ENCODE results near the gene TBXA2R.
"Not testable (repeated sequence)": the region's sequence is repeated elsewhere in the genome, so short reads cannot be mapped to it uniquely, and the experiment has no call there.

The TBXA2R gene

DNA sequence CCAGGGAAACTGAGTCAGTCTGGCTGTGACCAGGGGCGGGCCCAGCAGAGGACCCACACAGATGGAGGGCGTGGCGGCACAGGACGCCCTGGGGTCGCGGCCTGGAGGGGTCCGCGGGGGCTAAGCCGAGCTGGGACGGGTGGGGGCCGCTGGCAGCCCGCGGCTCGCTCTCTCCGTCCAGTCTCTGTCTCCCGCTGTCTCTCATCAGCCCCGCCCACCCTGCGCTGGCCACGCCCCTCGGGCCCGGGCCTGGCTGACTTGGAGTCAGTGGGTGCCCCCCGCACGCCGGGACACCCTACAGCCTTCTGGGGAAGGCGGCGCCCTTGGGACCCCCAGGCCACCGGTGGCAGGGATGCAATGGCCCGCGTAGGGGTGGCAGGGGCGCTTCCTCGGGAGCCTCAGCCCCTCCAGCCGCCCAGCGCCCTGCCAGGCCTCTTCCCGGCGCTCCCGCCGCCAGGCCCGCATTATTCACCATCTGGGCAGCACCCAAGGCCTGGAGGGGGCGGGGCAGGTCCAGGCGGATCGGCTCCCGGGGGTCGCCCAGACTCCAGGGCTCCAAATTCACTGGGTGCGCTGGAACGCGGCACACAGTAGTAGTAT lies at the start of gene TBXA2R:
Gene TBXA2R, minus strand, starts transcription at position 186 of the 600 bp plus-strand sequence. CDS start 6,241 bp downstream, outside the sequence.
- DNase-seq = peak; percentile 48

DNA sequence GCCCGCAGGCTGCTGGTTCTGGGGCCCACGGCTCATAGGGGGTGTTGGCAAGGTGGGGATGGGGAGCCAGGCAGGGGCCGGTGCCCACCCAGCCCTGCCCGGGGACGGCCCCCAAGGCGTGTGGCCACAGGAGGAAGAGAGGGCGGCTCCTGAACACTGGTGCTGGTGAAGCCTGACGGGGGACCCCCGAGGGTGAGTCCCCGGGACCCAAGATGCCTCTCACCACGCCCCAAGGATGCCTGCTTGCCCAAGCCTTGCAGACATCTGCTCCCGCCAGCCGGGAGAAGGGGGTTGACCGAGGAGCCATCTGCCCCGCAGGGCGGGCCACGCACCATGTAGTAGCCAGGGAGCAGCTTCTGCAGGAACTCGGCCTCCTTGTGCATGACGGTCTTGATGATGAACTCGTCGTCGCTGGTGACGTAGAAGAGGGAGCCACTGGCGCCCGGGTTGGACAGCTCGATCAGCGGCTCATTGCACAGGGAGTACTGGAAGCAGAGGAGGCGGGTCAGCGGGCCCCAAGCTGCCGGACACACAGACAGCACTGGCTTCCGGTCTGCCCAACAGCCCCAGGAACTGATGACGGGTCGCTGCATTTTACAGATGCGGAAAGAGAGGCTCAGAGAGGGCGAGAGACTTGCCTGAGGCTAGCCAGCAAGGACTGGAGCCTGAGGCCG lies 49.5 kb upstream of the TBXA2R start:
- peak; percentile 37 for DNase-seq

DNA sequence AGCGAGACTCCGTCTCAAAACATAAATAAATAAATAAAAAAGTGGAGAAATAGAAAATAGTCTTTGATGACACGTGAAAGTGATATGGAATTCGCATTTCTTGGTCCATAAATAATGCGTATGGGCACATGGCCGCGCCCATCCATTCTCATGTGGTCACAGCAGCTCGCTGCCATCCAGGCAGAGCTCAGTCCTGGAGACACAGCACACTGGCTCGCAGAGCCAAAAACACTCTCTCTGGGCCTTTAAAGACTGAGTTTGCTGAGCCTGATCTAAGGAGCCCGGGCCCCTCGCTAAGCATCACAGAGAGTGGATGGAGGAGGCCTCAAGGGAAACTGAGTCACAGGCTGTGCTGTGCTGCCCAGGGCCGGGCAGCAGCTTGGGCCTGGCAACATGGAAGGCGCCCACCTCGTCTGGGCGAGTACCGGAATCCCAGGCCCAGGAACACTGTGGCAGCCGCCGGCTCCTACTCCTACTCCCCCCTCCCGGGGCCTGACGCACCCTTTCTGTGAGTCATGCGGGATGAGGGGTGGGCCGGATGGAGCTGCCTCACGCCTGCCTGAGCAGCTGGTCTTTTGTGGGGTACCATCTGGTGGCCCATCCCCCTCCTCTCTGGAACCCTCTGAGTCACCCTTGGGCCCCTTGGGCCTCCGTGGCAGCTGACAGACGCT lies 48.9 kb upstream of the TBXA2R start:
- no peak for DNase-seq

DNA sequence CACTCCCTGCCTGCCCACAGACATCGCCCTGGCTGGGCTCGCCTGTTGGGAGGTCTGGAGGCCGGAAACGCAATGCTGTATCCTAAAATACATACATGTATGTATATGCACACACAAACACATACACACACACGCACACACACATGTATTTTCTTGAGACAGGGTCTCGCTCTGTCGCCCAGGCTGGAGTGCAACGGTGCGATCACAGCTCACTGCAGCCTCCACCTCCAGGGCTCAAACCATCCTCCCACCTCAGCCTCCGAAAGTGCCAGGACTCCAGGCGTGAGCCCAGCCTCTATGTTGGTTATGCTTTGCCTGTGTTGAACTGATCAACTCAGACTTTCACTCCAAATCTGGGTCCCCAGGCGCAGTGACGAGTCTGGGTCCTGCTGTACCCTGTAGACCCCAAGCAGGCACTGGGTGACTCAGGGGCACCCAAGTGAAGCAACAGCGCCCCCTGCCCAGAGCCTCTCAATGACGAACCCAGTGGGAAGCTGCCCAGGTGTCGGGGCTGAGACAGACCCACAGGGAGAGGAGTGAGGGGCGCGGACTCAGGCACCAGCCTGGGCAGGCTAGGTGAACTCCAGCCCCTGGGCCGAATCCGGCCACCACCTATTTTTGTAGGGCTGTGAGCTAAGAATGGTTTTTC lies 47.3 kb upstream of the TBXA2R start:
- DNase-seq = no peak

DNA sequence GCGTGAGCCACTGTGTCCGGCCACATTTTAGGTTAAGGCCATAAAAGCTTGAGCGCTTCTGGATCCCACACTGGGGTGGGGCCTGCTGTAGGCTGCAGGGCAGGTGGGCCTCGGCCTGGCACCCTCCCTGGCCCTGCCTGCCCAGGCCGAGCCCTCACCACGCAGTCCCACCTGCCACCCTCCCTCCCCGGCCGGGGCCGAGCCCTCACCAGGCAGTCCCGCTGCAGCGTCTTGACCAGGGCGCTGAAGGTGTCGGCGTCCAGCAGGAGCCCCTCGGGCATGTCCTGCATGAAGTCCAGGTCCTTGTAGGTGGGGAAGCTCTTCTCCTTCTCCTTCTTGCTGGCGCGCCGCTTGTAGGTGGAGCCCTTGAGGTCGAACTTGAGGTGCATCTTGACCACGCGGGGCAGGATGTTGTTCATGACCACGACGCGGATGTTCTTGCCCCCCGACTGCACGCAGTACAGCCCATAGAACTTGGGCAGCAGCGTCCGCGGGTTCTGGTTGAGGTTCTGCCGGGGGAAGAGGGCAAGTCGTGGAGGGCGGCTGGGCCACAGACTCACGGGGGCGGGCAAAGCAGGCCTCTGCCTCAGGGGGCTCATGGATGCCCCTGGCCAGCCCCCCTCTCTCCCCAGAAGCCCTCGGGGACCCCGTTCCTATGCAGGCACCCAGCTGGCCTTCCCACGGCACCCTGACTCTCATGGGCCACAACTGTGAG lies 46.6 kb upstream of the TBXA2R start:
- DNase-seq = no peak

DNA sequence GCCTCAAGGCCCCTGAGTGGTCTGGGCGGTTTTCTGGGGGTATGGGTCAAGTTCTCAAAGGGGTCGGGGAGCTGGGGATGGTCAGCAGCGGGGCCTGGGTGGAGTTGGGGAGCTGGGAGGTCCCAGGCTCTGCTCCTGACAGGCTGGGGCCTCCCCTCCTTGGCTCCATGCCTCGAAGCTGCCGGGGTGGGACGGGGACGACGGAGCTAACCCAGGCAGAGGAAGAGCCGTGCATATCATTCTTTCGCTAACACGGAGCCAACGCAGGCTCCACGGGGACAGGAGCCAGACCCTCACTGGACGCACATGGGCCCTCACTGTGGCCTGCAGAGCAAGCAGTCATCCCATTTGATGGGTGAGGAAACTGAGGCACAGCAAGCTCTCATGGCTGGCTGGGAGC lies 45.7 kb upstream of the TBXA2R start:
- no peak for DNase-seq

DNA sequence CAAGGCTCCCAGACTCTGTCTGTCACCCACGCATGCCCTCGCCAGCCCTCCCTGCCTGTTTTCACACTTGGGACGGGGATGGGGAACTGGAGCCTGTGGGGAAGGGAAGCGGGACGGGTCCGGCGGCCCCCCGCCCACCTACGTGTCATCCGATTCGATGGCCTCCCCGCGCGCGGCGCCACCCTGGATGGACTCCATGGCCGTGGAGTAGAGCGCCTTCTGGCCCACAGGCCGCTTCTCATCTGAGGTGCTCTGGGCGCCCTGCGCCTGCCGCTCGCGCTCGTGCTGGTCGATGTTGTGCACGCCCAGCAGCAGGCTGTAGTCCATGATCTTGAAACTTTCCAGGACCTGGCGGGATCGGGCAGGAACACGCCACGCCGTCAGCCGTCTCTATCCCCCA lies 45.0 kb upstream of the TBXA2R start:
- no peak for DNase-seq

DNA sequence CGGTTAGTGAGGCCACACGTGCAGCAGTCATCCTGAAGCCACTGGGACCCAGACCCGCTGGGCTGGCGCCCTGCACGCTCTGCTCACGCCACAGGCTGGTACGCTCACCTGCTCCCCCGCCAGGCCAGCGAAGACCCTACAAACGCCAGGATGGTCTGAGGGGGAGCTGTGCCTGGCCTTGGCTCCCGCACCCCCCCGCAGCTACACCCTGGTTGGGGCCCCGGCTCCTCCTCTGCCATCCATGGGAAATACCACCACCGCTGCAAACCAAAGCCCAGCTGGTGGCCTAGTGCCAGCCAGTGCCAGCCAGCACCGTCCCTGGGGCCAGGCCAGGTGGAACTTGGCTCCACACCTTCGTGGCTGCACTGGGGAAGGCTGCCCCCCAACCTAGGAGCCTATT lies 43.2 kb upstream of the TBXA2R start:
- DNase-seq = no peak

DNA sequence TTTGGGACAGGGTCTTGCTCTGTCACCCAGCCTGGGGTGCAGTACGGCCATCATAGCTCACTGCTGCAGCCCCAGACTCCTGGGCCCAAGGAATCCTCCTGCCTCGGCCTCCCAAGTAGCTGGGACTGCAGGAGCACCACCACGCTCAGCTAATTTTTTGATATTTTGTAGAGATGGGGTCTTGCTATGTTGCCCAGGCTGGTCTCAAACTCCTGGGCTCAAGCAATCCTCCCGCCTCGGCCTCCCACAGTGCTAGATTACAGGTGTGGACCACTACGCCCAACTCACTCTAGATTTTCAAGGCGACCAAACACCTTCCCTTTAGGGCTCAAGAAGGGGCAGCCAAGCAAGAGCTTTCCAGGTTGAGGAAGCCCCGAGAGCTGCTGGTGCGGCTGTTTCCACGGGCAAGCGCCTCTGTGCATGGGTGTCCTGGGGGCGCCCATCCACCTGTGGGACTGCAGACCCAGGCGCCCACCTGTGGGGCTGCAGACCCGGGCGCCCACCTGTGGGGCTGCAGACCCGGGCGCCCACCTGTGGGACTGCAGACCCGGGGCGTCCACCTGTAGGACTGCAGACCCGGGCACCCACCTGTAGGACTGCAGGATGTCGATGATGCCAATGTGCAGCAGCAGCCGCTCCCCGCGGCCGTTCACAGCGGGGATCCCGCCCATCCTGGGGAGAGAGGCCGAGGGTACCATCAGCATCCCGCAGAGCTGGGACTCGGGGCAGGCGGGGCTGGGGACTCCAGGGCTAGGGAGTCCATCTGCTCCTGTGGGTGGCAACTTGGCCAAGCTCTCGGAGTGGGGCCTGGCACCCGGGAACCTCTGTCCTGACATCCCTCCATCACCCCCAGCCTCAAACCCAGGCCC lies 41.6 kb upstream of the TBXA2R start:
- DNase-seq = no peak

DNA sequence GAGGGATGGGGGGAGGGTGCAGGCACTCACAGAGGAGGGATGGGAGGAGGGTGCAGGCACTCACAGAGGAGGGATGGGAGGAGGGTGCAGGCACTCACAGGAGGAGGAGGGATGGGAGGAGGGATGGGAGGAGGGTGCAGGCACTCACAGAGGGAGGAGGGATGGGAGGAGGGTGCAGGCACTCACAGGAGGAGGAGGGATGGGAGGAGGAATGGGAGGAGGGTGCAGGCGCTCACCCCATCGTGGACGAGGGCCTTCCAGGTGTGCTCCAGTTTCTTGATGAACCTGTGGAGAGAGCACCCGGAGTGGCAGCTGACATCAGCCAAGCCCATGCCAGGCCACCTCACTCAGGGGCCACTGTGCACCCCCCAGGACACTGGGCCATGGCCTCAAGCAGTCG lies 40.4 kb upstream of the TBXA2R start:
- not testable (repeated sequence) for DNase-seq

DNA sequence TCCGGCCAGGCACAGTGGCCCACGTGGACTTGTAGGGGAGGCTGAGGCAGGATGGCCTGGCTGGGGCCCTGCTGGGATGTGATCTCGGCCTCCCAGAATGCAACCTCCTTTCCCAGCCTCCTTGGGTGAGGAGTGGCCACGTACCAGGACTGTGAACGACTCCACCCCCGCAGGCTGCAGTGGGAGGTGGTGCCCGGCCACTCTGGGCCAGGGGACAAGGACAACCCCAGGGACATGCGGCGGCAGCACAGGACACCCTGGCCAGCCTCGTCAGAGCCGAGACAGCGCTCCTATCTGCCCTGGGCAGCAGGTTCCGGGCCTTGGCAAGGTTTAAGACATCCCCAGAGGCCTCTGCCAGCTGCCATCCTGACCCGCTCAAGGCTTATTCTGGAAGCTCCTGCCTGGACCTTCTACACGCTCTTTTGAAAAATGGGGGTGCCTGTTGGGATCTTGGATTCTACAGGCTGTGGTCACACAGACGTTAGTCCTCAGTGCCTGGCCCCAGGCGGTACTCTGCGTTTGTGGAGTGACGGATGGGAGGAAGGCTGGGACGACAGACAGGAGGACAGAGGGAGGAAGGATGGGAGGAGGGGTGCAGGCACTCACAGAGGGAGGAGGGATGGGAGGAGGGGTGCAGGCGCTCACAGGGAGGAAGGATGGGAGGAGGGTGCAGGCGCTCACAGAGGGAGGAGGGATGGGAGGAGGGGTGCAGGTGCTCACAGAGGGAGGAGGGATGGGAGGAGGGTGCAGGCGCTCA lies 39.8 kb upstream of the TBXA2R start:
- DNase-seq = no peak

DNA sequence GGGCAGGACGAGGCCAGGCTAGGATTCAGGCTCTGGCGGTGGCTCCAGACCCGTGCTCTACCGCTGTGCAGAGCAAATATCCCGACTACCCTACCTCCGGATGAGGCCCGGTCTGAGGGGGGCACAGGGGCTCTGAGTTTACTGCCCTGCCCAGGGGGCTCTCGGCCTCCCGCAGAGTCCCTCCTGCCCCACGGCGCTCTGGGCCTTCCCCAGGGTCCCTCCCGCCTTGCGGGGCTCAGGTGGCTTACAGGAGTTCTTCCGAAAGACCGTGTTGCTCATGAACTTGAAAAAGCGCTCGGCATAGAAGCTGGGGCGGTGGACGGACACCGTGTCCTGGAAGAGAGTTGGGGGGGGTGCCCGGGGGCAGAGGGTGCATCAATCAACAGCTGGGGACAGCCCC lies 39.1 kb upstream of the TBXA2R start:
- no peak for DNase-seq

DNA sequence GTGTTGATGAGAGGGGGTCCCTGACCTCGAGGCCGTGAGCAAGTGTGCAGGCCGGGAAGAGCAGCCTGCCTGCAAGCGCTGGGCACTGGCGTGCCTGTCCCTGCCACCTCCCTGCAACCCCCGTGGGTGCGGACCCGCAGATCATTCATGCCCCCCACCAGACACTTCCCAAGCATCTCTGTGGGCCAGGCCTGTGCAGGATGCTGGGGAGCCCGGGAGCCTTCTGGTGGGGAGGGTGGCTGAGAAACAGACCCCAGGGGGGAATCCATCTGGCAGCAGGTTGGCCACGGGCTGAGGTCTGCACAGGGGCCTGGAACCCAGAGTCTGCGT lies 38.4 kb upstream of the TBXA2R start:
- DNase-seq = no peak

DNA sequence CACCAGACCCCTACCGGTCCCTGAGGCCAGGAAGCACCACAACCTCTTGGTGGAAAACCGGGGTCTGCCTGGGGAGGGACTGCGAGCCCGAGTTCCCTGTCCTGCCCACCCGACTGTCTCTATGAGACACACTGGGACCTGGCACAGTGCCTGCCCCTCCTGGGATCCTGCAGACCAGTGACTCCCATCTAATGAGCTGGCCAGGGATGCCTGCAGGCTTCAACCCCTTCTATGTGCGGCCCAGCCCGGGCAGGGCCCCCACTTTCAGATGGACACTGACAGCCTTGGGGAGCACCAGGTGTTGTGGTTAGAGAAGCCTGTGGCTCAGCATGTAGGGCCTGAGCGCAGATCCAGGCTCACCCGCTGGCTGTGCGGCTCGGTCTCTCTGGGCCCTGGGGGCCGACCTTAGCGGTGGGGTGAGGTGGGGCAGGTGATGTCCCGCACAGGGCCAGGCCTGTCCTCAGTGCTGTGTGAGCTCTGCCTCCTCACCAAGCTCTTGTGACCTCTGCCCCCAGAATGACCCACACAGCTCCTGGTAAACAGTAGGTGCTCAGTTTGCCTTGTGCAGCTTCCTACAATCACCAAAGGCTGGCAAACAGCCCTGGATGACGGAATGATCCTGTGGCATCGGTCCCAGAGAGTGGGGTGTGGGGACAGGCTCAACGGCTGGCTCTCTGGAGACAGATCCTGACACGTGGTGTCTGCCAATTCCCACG lies 37.8 kb upstream of the TBXA2R start:
- no peak for DNase-seq

DNA sequence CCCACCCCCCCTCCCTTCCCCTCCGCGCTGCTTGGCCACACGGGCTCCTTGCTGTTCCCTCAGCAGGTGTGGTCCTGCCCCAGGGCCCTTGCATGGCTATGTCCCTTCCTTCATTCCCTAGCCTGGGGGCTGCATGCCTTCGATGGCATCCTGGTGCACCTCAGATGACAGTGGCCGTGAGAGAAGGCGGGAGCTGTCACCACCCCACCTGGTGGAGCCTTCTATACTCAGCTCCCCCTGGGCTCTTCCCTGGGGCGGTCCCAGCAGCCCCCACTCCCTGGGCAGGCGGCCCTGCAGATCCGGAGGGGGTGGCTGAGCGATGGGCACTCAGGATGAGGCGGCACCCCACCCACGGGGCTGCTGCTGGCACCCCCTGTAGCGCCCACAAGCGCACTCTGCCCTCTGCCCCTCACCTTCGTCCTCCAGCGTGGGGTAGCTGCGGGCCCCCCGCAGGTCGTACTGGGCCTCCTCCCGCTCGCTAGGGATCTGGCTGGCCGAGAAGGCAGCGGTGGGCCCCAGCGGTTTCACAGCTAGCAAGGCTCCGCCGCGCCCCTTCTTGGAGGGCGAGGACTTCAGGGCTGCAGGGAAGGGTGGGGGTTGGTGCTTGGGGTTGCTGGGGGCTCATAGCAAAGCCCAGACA lies 37.1 kb upstream of the TBXA2R start:
- no peak for DNase-seq

DNA sequence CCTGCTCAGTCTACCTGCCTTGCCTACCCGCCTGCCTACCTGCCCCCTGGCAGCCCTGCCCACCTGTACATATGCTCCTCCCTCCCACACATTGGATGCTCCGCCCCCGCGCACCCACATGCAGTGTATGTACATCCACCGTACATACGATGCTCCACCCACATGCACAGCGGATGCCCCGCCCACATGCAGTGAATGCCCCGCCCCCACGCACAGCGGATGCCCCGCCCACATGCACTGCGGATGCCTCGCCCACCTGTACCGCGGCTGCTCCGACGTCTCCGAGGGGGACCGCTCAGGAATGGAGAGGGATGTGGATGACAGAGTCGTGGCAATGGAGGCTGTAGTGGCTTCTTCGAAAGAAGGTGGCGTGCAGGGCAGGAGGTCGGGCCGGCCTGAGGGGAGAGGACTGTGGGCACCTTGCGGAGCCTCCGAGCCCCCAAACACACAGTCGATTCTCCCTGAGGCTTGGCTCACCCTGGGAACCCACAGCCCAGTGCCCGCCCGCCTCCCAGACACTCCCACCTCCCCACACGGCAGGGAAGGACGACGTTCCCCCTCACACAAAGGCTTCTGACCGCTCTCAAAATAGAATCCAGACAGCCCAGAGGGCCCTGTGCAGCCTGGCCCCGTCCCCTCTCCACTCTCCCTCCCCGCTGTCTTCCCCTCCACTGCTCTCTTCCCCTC lies 36.5 kb upstream of the TBXA2R start:
- DNase-seq = no peak

DNA sequence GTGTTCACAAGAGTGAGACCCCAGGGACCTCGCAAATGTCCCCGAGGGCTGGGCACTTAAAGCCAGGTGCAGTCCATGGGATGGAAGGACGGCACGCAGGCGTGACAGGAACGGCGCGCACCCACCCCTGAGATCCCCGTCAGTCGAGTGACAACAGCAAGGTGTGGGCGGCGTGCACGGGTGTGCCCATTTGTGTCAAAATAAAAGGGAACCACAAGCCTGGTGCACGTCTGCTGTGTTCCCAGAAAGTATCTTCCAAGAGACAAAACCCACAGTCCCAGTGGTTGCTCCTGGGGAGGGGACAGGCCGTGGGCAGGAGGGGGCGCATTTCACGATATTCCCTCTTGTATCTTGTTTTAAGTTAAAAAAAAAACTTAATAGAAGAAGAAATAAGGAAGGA lies 35.6 kb upstream of the TBXA2R start:
- DNase-seq = no peak

DNA sequence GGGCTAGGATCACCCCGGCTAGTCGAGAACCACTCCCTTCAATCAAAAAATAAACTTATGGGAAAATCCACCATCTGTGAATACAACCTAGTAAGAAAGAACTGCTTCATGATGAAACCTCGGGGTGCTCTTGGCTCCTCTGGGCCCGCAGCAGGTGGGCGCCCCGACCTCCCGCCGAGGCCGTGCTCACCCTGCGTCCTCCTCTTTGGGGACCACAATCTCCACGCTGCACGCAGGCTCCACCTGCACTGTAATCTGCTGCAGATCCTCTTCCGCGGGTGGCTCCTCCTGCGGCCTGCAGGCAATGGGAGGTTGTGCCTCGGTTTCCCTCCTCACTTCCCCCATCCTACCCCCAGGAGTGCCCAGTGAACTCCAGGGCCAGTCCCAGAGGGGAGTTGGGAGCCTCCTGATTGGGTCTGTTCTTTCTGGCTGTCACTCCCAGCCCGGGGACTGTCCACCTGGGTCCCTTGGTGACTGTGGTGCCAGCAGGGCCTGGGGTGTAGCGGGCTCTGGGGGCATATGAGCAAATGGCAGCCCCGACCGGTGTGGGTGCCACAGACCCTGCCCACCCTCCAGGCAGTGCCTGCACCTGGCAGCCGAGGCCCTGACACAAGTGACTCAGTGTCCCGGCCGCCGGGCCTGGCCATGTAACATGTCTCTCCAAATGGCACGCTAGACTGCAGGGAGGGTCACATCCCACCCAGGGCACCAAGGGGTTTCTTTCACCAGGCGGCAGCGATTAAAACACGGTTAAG lies 35.0 kb upstream of the TBXA2R start:
- DNase-seq = no peak

DNA sequence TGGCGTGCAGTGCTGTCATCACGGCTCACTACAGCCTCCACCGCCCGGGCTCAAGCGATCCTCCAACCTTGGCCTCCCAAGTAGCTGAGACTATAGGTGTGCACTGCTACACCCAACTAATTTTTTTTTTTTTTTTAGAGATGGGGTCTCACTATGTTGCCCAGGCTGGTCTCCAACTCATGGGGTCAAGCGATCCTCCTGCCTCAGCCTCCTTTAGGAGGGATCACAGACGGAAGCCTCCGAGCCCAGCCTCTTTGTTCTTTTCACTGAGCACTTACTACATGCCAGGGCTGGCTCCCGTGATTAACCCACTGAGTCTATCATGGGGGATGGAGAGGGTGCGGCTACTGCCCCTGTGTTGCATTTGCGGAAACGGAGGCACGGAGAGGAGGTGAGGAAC lies 32.8 kb upstream of the TBXA2R start:
- DNase-seq = no peak

All from retina (tissue), 1 donor.